ENCODE data around the gene FSCN2.

The FSCN2 gene

DNA sequence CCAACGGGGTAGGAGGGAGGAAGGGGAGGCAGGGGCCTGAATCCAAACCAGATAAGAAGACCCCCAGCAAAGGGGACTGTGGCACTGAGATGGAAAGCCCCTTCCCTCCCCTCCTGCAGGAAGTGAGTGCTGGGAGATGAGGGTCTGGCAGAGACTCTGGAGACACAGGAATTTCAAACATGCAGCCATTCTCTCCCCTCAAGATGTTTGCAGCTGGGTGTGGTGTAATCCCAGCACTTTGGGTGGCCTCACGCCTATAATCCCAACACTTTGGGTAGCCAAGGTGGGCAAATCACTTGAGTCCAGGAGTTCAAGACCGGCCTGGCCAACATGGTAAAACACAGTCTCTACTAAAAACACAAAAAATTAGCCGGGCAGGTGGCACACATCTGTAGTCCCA is 57.9 kb downstream of the FSCN2 start:
- no peak overlapping the region for H3K4me3 ChIP-seq (ENCODE audit: low read depth, low read length)
- TF ChIP-seq CTCF (IDR thresholded peaks at IDR 0.05; ENCODE audit: insufficient read depth, low read depth, low read length, missing control alignments) = no peak
- DNase-seq (ENCODE audit: low read depth) = no peak

Data from GM12865 (cell line).